ENCODE measurements around the gene POP4.

DNA sequence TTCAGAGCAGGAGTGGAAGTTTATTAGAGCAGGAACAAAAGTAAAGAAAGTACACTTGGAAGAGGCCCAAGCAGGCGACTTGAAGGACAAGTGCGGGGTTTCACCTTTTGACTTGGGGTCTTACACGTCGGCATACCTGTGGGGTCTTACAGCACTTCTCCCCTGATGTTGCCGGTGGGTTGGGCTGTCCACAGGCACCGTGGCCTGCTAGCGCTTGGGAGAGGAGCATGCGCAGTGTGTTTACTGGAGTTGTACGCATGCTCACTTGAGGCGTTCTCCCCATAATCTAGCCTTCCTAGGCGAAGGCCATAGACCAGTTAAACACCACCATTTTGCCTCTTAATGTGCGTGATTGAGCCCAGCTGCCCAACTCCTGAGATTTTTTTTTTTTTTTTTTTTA, 34.1 kb downstream of the POP4 start:
- TF ChIP-seq POLR2A (IDR thresholded peaks at IDR 0.05; ENCODE audit: low read depth, low read length) (no peak), RAD51 (IDR thresholded peaks at IDR 0.05) (no peak), RAD21 (IDR thresholded peaks at IDR 0.05; ENCODE audit: insufficient read depth, low read depth, low read length) (no peak), HDAC2 (IDR thresholded peaks at IDR 0.05) (no peak), RFX5 (IDR thresholded peaks at IDR 0.05; ENCODE audit: low read depth, low read length) (no peak), EGR1 (IDR thresholded peaks at IDR 0.05; ENCODE audit: borderline replicate concordance in 1 of 2, low read depth in 2 of 2, low read length in 2 of 2) (no peak)
- TF ChIP-seq, protein P1, sequence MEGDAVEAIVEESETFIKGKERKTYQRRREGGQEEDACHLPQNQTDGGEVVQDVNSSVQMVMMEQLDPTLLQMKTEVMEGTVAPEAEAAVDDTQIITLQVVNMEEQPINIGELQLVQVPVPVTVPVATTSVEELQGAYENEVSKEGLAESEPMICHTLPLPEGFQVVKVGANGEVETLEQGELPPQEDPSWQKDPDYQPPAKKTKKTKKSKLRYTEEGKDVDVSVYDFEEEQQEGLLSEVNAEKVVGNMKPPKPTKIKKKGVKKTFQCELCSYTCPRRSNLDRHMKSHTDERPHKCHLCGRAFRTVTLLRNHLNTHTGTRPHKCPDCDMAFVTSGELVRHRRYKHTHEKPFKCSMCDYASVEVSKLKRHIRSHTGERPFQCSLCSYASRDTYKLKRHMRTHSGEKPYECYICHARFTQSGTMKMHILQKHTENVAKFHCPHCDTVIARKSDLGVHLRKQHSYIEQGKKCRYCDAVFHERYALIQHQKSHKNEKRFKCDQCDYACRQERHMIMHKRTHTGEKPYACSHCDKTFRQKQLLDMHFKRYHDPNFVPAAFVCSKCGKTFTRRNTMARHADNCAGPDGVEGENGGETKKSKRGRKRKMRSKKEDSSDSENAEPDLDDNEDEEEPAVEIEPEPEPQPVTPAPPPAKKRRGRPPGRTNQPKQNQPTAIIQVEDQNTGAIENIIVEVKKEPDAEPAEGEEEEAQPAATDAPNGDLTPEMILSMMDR (IDR thresholded peaks at IDR 0.05 in 2 of 3, conservative IDR thresholded peaks at IDR 0.05 in 1 of 3; ENCODE audit: control insufficient read depth in 2 of 3, extremely low read depth in 1 of 3, insufficient read depth in 1 of 3, low read depth in 3 of 3, low read length in 3 of 3): no peak
- TF ChIP-seq, protein P2, sequence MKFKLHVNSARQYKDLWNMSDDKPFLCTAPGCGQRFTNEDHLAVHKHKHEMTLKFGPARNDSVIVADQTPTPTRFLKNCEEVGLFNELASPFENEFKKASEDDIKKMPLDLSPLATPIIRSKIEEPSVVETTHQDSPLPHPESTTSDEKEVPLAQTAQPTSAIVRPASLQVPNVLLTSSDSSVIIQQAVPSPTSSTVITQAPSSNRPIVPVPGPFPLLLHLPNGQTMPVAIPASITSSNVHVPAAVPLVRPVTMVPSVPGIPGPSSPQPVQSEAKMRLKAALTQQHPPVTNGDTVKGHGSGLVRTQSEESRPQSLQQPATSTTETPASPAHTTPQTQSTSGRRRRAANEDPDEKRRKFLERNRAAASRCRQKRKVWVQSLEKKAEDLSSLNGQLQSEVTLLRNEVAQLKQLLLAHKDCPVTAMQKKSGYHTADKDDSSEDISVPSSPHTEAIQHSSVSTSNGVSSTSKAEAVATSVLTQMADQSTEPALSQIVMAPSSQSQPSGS (IDR thresholded peaks at IDR 0.05; ENCODE audit: low read length): no peak
- TF ChIP-seq, protein P3, sequence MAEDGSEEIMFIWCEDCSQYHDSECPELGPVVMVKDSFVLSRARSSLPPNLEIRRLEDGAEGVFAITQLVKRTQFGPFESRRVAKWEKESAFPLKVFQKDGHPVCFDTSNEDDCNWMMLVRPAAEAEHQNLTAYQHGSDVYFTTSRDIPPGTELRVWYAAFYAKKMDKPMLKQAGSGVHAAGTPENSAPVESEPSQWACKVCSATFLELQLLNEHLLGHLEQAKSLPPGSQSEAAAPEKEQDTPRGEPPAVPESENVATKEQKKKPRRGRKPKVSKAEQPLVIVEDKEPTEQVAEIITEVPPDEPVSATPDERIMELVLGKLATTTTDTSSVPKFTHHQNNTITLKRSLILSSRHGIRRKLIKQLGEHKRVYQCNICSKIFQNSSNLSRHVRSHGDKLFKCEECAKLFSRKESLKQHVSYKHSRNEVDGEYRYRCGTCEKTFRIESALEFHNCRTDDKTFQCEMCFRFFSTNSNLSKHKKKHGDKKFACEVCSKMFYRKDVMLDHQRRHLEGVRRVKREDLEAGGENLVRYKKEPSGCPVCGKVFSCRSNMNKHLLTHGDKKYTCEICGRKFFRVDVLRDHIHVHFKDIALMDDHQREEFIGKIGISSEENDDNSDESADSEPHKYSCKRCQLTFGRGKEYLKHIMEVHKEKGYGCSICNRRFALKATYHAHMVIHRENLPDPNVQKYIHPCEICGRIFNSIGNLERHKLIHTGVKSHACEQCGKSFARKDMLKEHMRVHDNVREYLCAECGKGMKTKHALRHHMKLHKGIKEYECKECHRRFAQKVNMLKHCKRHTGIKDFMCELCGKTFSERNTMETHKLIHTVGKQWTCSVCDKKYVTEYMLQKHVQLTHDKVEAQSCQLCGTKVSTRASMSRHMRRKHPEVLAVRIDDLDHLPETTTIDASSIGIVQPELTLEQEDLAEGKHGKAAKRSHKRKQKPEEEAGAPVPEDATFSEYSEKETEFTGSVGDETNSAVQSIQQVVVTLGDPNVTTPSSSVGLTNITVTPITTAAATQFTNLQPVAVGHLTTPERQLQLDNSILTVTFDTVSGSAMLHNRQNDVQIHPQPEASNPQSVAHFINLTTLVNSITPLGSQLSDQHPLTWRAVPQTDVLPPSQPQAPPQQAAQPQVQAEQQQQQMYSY (CRISPR knock-in tag; IDR thresholded peaks at IDR 0.05): no peak
- TF ChIP-seq, protein P4, sequence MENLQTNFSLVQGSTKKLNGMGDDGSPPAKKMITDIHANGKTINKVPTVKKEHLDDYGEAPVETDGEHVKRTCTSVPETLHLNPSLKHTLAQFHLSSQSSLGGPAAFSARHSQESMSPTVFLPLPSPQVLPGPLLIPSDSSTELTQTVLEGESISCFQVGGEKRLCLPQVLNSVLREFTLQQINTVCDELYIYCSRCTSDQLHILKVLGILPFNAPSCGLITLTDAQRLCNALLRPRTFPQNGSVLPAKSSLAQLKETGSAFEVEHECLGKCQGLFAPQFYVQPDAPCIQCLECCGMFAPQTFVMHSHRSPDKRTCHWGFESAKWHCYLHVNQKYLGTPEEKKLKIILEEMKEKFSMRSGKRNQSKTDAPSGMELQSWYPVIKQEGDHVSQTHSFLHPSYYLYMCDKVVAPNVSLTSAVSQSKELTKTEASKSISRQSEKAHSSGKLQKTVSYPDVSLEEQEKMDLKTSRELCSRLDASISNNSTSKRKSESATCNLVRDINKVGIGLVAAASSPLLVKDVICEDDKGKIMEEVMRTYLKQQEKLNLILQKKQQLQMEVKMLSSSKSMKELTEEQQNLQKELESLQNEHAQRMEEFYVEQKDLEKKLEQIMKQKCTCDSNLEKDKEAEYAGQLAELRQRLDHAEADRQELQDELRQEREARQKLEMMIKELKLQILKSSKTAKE (IDR thresholded peaks at IDR 0.05; ENCODE audit: low read depth, poor library complexity, severe bottlenecking): no peak
